ENCODE data around the gene ARV1. TPM values are rescaled to one million over a fixed set of nuclear protein-coding genes. Genes with fewer than 3 reads are reported as not detected.

The ARV1 gene
- 15.6 and 16.7 TPM in 2 replicates for total RNA-seq

DNA sequence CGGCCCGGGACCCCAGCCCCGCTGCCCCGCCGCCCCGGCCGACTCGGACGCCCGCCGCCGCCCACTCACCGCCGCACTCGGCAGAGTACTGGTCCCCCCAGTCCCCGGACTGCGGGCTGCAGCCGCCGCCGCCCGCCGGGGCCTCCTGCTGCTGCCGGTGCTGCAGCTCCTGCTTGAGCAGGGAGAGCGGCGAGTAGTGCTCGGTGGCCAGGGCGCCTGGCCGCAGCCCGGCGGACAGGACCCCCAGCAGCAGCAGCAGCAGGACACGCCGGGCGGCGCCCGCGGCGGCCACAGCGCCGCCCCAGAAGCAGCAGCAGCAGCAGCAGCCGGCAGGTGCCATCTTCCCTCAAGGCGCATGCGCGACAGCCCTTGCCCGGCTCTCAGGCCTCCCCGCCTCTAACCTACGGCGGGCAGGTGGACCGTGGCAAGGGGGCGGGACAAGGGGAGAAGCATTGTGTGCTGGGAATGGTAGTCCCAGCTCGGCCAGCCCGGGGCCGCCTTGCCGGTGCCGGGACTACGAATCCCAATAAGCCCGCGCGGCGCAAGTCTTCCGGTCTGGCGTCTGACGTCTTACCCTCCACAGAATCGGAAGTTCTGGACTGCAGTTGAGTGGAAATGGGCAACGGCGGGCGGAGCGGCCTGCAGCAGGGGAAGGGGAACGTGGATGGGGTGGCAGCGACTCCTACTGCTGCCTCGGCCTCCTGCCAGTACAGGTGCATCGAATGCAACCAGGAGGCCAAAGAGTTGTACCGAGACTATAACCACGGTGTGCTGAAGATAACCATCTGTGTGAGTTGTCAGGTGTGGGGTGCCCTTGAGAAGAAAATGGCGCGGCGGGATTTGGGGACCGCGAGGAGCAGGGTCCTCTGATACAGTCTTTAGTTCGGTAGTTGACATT lies at the start of gene ARV1, which contains the start of gene TTC13:
Gene ARV1 (plus strand): TSS at position 604 of the 898 bp plus-strand sequence. CDS start 12 bp downstream, at position 616.
Gene TTC13 (minus strand): TSS at position 371 of the 898 bp plus-strand sequence. CDS start 31 bp downstream, at position 340.

DNA sequence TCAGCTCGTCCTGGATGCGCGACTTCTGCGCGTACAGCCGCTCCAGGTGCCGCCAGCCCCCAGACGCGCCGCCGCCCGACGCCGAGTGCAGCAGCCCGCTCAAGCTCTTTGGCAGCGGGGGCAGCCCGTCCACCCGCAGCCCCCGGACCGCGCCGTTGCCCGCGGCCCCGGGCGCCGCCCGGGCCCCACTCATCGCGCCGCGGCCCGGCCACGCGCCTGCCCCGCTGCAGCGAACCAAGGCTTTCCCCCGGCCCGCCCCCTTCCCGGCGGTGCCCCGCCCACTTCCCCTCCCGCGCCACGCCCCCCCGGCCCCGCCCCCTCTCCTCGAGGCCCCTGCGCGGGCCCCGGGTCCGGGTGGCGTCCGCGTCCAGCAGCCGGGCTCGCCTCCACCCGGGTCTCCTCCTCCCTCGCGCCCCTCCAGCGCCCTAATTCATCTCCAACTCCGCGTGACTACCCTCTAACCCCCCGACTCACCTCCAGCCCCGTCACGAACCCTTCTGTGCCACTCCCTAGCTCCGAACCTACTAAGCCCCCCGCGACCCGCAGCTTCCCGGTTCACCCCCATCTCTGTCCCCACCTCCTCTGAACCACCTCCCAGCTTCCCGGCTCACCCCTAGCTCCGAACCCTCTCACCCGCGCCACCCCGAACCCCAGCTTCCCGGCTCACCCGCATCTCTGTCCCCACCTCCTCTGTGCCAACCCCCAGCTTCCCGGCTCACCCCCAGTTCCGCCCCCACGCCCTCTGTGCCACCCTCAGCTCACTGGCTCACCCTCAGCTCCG lies 61.3 kb downstream of the ARV1 start, which contains the start of gene FAM89A:
Gene FAM89A (minus strand): TSS at position 236 of the 781 bp plus-strand sequence. CDS start 43 bp downstream, at position 193.

Other genes with a start within 250 kb of the ARV1 start
- not detected in 2 replicates for gene CAPN9, start 231.7 kb upstream of the ARV1 start, total RNA-seq
- gene C1orf198, start 110.6 kb upstream of the ARV1 start, total RNA-seq: 119 and 450 TPM in 2 replicates
- gene TTC13, start 233 bp upstream of the ARV1 start, total RNA-seq: 9.1 and 10.6 TPM in 2 replicates
- gene FAM89A, start 61.2 kb downstream of the ARV1 start, total RNA-seq: 29.9 and 38.3 TPM in 2 replicates
- gene TRIM67, start 183.0 kb downstream of the ARV1 start, total RNA-seq: 0.09 and 0.35 TPM in 2 replicates

Measured in pericardium fibroblast (primary cell).